Stimulated activated CD4-positive, alpha-beta T cell treated with anti-CD3 and anti-CD28 coated beads, Interleukin-4, amount 100 ng/mL, for 48 hours (primary cell): ENCODE results near the gene VPS26A.

Source experiments
- DNase-seq, 2 donors: peaks; one replicate each; pipeline ENCODE4 v3.0.0-alpha.2; 2020; ENCODE audit warnings: low read depth in 2 of 2

The VPS26A gene

DNA sequence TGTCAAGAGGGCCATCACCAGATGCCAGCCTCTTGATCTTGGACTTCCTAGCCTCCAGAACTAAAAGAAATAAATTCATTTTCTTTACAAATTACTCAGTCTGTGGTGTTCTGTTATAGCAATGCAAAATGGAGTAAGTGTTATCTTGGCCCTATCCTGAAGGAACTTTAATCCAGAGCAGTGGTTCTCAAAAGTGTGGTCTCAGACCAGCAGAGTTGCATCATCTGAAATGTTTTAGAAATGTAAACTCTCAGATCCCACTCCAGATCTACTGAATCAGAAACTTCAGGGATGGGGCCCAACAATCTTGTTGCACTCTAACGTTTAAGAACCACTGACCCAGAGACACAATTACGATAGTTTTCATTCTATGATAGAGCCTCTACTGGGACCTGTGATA is 52.8 kb downstream of the VPS26A start:
- no peak for DNase-seq

GRCh38 chr10:69179089-69179742 is 55.2 kb downstream of the VPS26A start:
- peak in 1 of 2 donors; percentile 6 for DNase-seq

- peak; percentile 82 to 85 for DNase-seq
Observed at GRCh38 chr10:69179743-69180524, 56.0 kb downstream of the VPS26A start, which contains the start of gene SUPV3L1. TSS of gene SUPV3L1 (plus strand) at chr10:69180234. CDS start at chr10:69180292, 58 bp downstream.

- DNase-seq, result peak in 1 of 2 donors; percentile 6
Observed at GRCh38 chr10:69180525-69181204, 56.7 kb downstream of the VPS26A start.

- DNase-seq, result no peak
Observed at GRCh38 chr10:69181433-69181832, 57.5 kb downstream of the VPS26A start.

DNA sequence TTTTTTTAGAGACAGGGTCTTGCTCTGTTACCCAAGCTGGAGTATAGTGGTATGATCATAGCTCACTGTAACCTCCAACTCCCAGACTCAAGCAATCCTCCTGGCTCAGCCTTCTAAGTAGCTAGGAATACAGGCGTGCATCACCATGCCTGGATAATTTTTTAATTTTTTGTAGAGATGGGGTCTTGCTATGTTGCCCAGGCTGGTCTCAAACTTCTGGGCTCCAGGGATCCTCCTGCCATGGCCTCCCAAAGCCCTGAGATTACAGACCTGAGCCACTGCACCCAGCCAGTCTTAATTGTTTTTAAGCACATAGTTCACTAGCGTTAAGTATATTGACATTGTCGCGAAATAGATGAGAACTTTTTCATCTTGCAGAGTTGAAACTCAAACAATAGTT is 58.0 kb downstream of the VPS26A start:
- DNase-seq, result no peak

DNA sequence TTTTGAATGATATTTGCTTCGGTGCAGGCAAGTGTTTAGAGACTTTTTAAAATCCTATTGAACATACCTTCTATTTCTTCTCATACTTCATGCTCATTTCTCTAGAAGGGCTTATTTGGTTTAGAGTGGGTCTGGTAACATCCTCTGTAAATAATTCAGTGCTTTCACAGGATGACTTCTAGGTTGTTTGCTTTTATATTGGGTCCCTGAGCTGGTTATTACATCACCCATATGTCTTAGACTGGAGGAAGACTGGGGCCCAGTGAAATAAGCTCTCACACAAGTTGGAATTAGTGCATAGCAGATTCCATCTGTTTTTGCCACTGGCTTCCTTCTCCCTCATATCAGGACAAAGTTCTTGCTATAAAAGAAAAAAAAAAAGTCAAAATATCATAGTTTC is 62.5 kb downstream of the VPS26A start:
- no peak for DNase-seq

GRCh38 chr10:69201045-69201444 is 77.1 kb downstream of the VPS26A start:
- DNase-seq, result no peak

DNA sequence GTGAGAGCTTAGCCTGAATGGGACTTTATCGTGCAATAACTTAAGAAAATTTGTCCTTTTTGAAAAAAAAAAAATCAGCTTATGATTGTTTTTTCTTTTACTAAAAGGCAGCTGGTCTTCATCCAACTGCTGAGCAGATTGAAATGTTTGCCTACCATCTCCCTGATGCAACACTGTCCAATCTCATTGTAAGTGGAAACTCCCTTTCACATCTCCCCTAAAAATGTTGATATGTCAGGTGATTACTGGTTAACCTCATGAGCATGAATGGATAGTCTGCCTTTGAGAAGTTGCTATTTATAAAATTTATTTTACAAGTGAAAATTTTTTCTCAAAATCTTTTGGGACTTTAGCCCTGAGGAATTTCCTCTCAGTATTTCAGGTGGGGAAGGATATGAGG is 78.4 kb downstream of the VPS26A start:
- DNase-seq, result no peak

DNA sequence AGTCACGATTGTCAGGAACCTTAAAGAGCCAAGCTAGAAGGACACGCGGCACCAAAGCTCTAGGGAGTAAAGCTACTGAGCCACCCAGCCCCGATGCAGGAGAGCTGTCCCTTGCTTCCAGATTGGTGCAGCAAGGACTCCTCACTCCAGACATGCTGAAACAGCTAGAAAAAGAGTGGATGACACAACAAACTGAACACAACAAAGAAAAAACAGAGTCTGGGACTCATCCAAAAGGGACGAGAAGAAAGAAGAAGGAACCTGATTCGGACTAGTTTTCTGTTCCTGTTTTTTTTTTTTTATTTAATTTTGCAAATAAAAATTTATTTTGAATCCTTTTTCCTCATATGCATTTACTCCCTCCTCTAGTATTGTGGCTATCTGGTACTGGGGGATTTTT is 84.8 kb downstream of the VPS26A start:
- no peak for DNase-seq

GRCh38 chr10:69209787-69210484 is 86.0 kb downstream of the VPS26A start:
- DNase-seq, result no peak

DNA sequence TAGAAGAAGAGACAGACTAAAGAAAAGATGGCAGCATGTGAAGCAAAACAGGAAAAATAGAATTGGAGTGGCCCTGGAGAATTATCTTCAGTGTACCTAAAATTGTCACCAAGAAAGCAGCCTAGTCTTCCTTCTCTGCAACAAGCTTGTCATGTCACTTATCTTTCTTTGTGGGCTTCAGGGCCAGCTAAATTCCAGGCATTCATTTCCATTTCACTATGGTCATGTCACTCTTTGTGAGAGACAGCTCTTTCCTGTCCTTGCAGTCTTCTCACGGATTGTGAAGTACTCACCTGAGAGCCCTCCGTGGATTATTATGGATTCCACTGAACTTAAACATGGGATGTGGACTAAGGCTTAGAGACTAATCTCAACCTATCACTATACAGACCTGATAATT is 87.1 kb downstream of the VPS26A start:
- no peak for DNase-seq

GRCh38 chr10:69211524-69211923 is 87.5 kb downstream of the VPS26A start:
- DNase-seq, result no peak

- DNase-seq, result no peak
Observed at GRCh38 chr10:69213591-69214311, 89.8 kb downstream of the VPS26A start.

DNA sequence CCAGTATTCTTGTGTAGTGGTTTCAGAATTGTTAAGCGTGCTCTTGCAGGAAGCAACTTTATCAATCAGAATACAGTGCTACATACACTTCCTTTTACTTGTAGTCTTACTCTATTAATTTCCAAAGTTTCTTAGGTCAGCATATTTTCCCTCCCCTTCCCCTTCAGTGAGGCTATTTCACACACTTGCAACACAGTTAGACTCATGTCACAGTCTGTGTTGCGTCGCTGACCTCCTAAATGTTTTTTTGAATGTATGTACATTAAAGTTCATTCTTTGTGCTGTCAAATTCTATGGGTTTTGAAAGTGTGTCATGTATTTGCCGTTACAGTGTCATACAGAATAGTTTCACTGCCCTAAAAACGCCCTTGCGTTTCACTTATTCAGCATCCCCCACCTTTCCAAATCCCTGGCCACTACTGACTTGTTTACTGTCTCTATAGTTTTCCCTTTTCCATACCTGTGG is 90.7 kb downstream of the VPS26A start:
- no peak for DNase-seq

DNA sequence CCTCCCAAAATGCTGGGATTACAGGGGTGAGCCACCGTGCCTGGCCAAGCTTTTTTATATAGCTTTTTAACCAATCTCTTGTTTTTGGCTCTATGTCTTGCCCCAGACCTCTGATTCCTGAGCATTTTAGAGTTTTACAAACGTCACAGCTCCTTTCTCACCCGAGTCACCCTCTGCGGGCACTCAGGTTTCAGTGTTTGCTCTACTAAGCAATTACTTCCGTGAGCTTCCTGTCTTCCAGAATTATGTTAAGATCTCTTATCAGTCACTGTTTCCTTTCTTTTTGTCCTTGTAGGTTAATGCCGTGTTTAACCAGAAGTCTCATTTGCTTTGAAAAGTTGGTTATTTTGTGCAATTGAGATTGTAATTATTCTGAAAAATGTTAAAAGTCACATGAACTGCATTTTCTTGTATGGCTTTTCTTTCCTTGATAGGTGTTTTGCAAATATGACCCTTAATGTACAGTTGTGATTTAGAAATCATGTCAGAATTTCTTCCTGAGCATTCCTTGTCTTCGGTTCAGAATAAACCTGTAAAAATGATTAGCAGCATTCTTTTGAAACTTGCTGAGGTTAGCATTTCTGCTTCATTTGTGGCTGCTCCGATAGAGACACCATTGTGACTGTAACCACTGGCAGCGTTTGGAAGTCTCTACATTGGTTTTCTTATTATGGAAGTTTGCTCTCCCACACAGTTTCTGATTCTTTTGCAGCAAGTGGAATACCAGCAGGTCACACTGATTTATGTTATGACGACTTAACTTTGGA is 91.6 kb downstream of the VPS26A start:
- DNase-seq, result no peak

- no peak for DNase-seq
Observed at GRCh38 chr10:69216577-69217118, 92.7 kb downstream of the VPS26A start.

DNA sequence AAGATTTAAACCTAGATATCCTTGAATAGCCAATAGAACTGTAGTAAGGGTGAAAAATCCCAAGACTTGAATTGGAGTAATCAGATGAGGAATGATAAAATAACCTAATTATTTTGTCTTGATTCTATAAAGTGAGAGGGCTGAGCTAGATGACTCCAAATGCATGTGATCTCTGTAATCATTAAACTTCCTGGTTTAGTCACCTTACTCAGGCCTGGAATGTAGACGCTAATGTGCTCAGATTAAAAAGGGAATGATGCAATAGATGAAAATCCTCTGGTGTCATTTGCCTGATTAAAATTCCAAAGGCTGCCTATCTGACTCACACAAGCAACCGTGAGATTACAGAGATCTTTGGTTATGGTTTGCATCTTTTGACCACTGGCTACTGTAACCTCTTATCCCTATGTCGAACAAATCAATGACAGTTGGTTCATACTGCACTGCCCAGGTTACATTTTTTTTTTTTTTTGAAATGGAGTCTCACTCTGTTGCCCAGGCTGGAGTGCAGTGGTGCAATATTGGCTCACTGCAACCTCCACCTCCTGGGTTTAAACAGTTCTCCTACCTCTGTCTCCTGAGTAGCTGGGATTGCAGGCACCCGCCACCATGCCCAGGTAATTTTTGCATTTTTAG is 93.3 kb downstream of the VPS26A start:
- DNase-seq, result no peak

- DNase-seq, result no peak
Observed at GRCh38 chr10:69218831-69219230, 94.9 kb downstream of the VPS26A start.

DNA sequence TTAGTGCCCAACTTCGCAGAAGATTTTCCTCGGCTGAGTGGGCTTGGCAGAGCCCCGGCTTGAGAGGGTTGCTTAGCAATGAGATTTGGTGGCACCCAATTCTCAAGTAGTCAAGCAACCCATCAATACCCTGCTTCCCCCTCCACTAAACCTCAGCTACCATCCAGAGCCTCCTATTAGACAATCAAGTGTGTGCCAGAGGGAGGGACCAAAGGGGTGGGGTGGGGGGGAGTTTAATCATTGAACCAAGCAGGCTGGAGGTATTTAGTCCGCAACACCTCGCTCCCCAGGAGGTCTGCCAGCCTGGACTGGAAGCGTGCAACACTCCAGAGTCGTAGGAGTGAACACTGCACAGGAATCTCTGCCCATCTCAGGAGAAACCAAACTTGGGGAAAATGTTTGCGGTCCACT is 96.1 kb downstream of the VPS26A start, which contains the start of gene HKDC1:
Gene HKDC1, plus strand, starts transcription at position 292 of the 411 bp plus-strand sequence. Its CDS starts 104 bp downstream, at position 396.
- no peak for DNase-seq
